ENCODE results near the gene SLC25A20.

GRCh38 chr3:48879307-48879993 is 19.2 kb downstream of the SLC25A20 start:
- TF ChIP-seq CTCF (IDR thresholded peaks at IDR 0.05) = no peak
- no peak for TF ChIP-seq POLR2A (IDR thresholded peaks at IDR 0.05)

Data from heart left ventricle (tissue), 13 donors.